Liver (tissue), 9 donors: ENCODE results near the gene TMEM164. TPM values are rescaled to one million over a fixed set of nuclear protein-coding genes. Genes with fewer than 3 reads are reported as not detected.

ENCODE experiments used
- DNase-seq: peaks from one replicate; pipeline ENCODE4 v3.0.0-alpha.2; 2017; ENCODE audit warnings: low spot score
- H3K27ac ChIP-seq, 2 donors: one replicate each; pipeline ENCODE4 v1.7.0; 2013; ENCODE audit warnings: inconsistent platforms in 2 of 2, low read length in 2 of 2, control low read depth in 1 of 2, low read depth in 1 of 2, mild to moderate bottlenecking in 1 of 2
- H3K27me3 ChIP-seq, 4 donors: one replicate each; pipeline versions ENCODE4 v1.6.1 to v1.7.0; 2013; ENCODE audit warnings: low read length in 3 of 4, inconsistent platforms in 1 of 4, mild to moderate bottlenecking in 1 of 4, moderate library complexity in 1 of 4; ENCODE audit not compliant: control insufficient read depth in 4 of 4, insufficient read depth in 4 of 4
- H3K36me3 ChIP-seq, 4 donors: one replicate each; pipeline versions ENCODE4 v1.6.1 to v1.7.0; 2013; ENCODE audit warnings: low read length in 3 of 4, mild to moderate bottlenecking in 3 of 4, low read depth in 1 of 4, moderate library complexity in 1 of 4; ENCODE audit not compliant: control insufficient read depth in 4 of 4, insufficient read depth in 3 of 4
- H3K4me1 ChIP-seq, 4 donors: one replicate each; pipeline versions ENCODE4 v1.6.1 to v1.7.0; 2013; ENCODE audit warnings: low read length in 3 of 4, mild to moderate bottlenecking in 3 of 4, moderate library complexity in 1 of 4; ENCODE audit not compliant: control insufficient read depth in 4 of 4, insufficient read depth in 4 of 4
- H3K4me3 ChIP-seq, 3 donors: one replicate each; pipeline versions ENCODE4 v1.6.1 to v1.7.0; 2013; ENCODE audit warnings: low read length in 3 of 3, control low read depth in 1 of 3, low read depth in 1 of 3, mild to moderate bottlenecking in 1 of 3
- H3K9ac ChIP-seq, 2 donors: one replicate each; pipeline ENCODE4 v1.7.0; 2013; ENCODE audit warnings: low read length in 2 of 2, mild to moderate bottlenecking in 2 of 2, moderate library complexity in 2 of 2, control low read depth in 1 of 2, low read depth in 1 of 2
- H3K9me3 ChIP-seq, 4 donors: one replicate each; pipeline versions ENCODE4 v1.6.1 to v1.7.0; 2013; ENCODE audit warnings: low read length in 3 of 4; ENCODE audit not compliant: control insufficient read depth in 4 of 4
- EGR1 ChIP-seq, 2 donors: IDR thresholded peaks; 2 replicates each; pipeline ENCODE4 v1.6.1; 2016 to 2018; ENCODE audit warnings: antibody characterized with exemption in 2 of 2, low read depth in 2 of 2
- FOXA1 ChIP-seq: IDR thresholded peaks from 2 replicates; pipeline ENCODE4 v1.6.1; 2016; ENCODE audit warnings: antibody characterized with exemption
- FOXA2 ChIP-seq: IDR thresholded peaks from 2 replicates; pipeline ENCODE4 v1.6.1; 2016; ENCODE audit warnings: antibody characterized with exemption
- GABPA ChIP-seq, 2 donors: IDR thresholded peaks in 1 of 2; conservative IDR thresholded peaks in 1 of 2; 2 replicates each; pipeline ENCODE4 v1.6.1; 2016; ENCODE audit warnings: antibody characterized with exemption in 2 of 2, mild to moderate bottlenecking in 1 of 2, moderate library complexity in 1 of 2
- HNF4A ChIP-seq, 2 donors: conservative IDR thresholded peaks; 2 replicates each; pipeline ENCODE4 v1.6.1; 2016; ENCODE audit warnings: antibody characterized with exemption in 2 of 2, mild to moderate bottlenecking in 2 of 2
- HNF4G ChIP-seq: IDR thresholded peaks from 2 replicates; pipeline ENCODE4 v1.6.1; 2016; ENCODE audit warnings: antibody characterized with exemption
- JUND ChIP-seq, 2 donors: IDR thresholded peaks; 2 replicates each; pipeline ENCODE4 v1.6.1; 2016; ENCODE audit warnings: antibody characterized with exemption in 2 of 2
- NR2F2 ChIP-seq: IDR thresholded peaks from 2 replicates; pipeline ENCODE4 v1.6.1; 2016; ENCODE audit warnings: antibody characterized with exemption
- RAD21 ChIP-seq, 2 donors: IDR thresholded peaks; 2 replicates each; pipeline ENCODE4 v1.6.1; 2016; ENCODE audit warnings: antibody characterized with exemption in 2 of 2, mild to moderate bottlenecking in 2 of 2
- RXRA ChIP-seq, 2 donors: IDR thresholded peaks; 2 replicates each; pipeline ENCODE4 v1.6.1; 2017 to 2018; ENCODE audit warnings: antibody characterized with exemption in 2 of 2, mild to moderate bottlenecking in 1 of 2
- SP1 ChIP-seq: IDR thresholded peaks from 2 replicates; pipeline ENCODE4 v1.6.1; 2018; ENCODE audit warnings: antibody characterized with exemption, mild to moderate bottlenecking
- TAF1 ChIP-seq: conservative IDR thresholded peaks from 2 replicates; pipeline ENCODE4 v1.6.1; 2016; ENCODE audit warnings: antibody characterized with exemption, mild to moderate bottlenecking
- YY1 ChIP-seq: IDR thresholded peaks from 2 replicates; pipeline ENCODE4 v1.6.1; 2016; ENCODE audit warnings: antibody characterized with exemption, mild to moderate bottlenecking
- polyA plus RNA-seq, 2 donors: library from polyadenylated mRNA; stranded (reverse) in 1 of 2; unstranded in 1 of 2; fragments of 200-250 nt in 1 of 2; fragments of >200 nt in 1 of 2; fragmentation: Nextera tagmentation in 1 of 2; extraction: Ambion mirVana in 1 of 2; gene quantifications; one replicate each; pipeline versions ENCODE4 v1.2.1 to v1.2.3, GENCODE V29; 2013 to 2015
- total RNA-seq, 2 donors: library from RNA; depleted of rRNA; stranded (reverse); fragments of >200 nt; gene quantifications; one replicate each; pipeline ENCODE4 v1.2.3, GENCODE V29; 2014
- TF ChIP-seq, protein P1 (sequence below): fragments of 150-350 bp; IDR thresholded peaks from 2 replicates; pipeline ENCODE4 v1.5.1; 2017; ENCODE audit warnings: improper control_type of control experiment, low read depth, low read length; ENCODE audit not compliant: missing input control
- TF ChIP-seq, protein P2 (sequence below): IDR thresholded peaks from 2 replicates; pipeline ENCODE4 v1.6.1; 2016; ENCODE audit warnings: antibody characterized with exemption, mild to moderate bottlenecking
- TF ChIP-seq, protein P3 (sequence below): IDR thresholded peaks from 2 replicates; pipeline ENCODE4 v1.6.1; 2016; ENCODE audit warnings: antibody characterized with exemption
- TF ChIP-seq, protein P4 (sequence below): IDR thresholded peaks from 2 replicates; pipeline ENCODE4 v1.6.1; 2016; ENCODE audit warnings: antibody characterized with exemption
- TF ChIP-seq, protein P5 (sequence below): IDR thresholded peaks from 2 replicates; pipeline ENCODE4 v1.6.1; 2016; ENCODE audit warnings: antibody characterized with exemption
- donor health status: healthy.
- donor health status: healthy.
- donor health status: healthy.
- donor health status: healthy.
- donor health status: healthy.

The TMEM164 gene
- total and polyA plus RNA-seq, 4 donors, result 0.40 to 8.5 (median 2.9) TPM

DNA sequence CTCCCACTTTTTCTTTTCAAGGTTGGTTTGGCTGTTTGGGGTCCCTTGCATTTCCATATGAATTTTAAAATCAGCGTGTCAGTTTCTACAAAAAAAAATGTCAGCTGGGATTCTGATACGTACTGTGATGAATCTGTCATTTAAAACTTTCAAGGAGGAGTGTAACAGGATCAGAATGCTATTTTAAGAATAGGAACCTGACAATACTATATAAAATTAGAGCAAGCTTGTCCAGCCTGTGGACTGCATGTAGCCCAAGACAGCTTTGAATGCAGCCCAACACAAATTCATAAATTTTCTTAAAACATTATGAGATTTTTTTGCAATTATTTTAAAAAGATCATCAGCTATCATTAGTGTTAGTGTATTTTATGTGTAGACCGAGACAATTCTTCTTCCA lies 56.5 kb downstream of the TMEM164 start (continued):
- TF ChIP-seq, protein P1, sequence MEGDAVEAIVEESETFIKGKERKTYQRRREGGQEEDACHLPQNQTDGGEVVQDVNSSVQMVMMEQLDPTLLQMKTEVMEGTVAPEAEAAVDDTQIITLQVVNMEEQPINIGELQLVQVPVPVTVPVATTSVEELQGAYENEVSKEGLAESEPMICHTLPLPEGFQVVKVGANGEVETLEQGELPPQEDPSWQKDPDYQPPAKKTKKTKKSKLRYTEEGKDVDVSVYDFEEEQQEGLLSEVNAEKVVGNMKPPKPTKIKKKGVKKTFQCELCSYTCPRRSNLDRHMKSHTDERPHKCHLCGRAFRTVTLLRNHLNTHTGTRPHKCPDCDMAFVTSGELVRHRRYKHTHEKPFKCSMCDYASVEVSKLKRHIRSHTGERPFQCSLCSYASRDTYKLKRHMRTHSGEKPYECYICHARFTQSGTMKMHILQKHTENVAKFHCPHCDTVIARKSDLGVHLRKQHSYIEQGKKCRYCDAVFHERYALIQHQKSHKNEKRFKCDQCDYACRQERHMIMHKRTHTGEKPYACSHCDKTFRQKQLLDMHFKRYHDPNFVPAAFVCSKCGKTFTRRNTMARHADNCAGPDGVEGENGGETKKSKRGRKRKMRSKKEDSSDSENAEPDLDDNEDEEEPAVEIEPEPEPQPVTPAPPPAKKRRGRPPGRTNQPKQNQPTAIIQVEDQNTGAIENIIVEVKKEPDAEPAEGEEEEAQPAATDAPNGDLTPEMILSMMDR, result no peak
- TF ChIP-seq NR2F2, result no peak

DNA sequence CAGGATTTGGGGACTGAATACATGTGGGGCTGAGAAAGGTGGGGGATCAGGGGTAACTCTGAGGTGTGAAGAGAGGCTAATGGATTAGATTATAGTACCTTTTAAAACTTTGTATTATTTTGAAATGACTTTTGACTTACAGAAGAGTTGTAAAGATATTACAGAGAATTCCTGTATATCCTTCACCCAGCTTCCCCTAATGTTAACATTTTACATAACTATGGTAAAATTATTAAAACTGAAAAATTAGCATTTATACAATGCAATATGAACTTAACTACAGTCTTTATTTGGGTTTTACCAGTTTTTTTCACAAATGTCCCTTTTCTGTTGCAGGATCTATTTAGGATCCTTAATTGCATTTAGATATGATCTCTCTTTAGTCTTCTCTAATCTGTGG lies 57.4 kb downstream of the TMEM164 start:
- no peak overlapping the region for H3K9ac ChIP-seq
- no peaks in the 10 kb centered on the region for H3K4me1 ChIP-seq
- no peaks in the 10 kb centered on the region for H3K27me3 ChIP-seq
- DNase-seq, result no peak
- TF ChIP-seq, protein P2, sequence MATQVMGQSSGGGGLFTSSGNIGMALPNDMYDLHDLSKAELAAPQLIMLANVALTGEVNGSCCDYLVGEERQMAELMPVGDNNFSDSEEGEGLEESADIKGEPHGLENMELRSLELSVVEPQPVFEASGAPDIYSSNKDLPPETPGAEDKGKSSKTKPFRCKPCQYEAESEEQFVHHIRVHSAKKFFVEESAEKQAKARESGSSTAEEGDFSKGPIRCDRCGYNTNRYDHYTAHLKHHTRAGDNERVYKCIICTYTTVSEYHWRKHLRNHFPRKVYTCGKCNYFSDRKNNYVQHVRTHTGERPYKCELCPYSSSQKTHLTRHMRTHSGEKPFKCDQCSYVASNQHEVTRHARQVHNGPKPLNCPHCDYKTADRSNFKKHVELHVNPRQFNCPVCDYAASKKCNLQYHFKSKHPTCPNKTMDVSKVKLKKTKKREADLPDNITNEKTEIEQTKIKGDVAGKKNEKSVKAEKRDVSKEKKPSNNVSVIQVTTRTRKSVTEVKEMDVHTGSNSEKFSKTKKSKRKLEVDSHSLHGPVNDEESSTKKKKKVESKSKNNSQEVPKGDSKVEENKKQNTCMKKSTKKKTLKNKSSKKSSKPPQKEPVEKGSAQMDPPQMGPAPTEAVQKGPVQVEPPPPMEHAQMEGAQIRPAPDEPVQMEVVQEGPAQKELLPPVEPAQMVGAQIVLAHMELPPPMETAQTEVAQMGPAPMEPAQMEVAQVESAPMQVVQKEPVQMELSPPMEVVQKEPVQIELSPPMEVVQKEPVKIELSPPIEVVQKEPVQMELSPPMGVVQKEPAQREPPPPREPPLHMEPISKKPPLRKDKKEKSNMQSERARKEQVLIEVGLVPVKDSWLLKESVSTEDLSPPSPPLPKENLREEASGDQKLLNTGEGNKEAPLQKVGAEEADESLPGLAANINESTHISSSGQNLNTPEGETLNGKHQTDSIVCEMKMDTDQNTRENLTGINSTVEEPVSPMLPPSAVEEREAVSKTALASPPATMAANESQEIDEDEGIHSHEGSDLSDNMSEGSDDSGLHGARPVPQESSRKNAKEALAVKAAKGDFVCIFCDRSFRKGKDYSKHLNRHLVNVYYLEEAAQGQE, result no peak
- TF ChIP-seq TAF1, result no peak
- TF ChIP-seq FOXA2, result no peak
- no peak for TF ChIP-seq RAD21 (IDR thresholded peaks at IDR 0.05)
- TF ChIP-seq, protein P3, sequence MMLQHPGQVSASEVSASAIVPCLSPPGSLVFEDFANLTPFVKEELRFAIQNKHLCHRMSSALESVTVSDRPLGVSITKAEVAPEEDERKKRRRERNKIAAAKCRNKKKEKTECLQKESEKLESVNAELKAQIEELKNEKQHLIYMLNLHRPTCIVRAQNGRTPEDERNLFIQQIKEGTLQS, result no peak
- no peak for TF ChIP-seq HNF4A (conservative IDR thresholded peaks at IDR 0.05)
- TF ChIP-seq HNF4G, result no peak
- TF ChIP-seq, protein P1, result no peak
- no peak for TF ChIP-seq SP1
- no peak for TF ChIP-seq YY1
- TF ChIP-seq, protein P4, sequence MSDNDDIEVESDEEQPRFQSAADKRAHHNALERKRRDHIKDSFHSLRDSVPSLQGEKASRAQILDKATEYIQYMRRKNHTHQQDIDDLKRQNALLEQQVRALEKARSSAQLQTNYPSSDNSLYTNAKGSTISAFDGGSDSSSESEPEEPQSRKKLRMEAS, result no peak
- no peak for TF ChIP-seq GABPA (IDR thresholded peaks at IDR 0.05 in 1 of 2, conservative IDR thresholded peaks at IDR 0.05 in 1 of 2)
- no peak for TF ChIP-seq FOXA1
- no peak for TF ChIP-seq RXRA (IDR thresholded peaks at IDR 0.05)
- no peak for TF ChIP-seq EGR1 (IDR thresholded peaks at IDR 0.05; ENCODE audit: low read depth in 2 of 2)
- TF ChIP-seq, protein P5, sequence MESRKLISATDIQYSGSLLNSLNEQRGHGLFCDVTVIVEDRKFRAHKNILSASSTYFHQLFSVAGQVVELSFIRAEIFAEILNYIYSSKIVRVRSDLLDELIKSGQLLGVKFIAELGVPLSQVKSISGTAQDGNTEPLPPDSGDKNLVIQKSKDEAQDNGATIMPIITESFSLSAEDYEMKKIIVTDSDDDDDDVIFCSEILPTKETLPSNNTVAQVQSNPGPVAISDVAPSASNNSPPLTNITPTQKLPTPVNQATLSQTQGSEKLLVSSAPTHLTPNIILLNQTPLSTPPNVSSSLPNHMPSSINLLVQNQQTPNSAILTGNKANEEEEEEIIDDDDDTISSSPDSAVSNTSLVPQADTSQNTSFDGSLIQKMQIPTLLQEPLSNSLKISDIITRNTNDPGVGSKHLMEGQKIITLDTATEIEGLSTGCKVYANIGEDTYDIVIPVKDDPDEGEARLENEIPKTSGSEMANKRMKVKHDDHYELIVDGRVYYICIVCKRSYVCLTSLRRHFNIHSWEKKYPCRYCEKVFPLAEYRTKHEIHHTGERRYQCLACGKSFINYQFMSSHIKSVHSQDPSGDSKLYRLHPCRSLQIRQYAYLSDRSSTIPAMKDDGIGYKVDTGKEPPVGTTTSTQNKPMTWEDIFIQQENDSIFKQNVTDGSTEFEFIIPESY, result no peak
- no peak for TF ChIP-seq JUND (IDR thresholded peaks at IDR 0.05)
- no peak for TF ChIP-seq NR2F2
- no peaks in the 10 kb centered on the region for H3K36me3 ChIP-seq
- no peak overlapping the region for H3K27ac ChIP-seq
- H3K4me3 ChIP-seq, result no peak overlapping the region
- H3K9me3 ChIP-seq, result no peaks in the 10 kb centered on the region
